Spleen (tissue), 11 donors: ENCODE data around the gene ATP5IF1. TPM values are rescaled to one million over a fixed set of nuclear protein-coding genes. Genes with fewer than 3 reads are reported as not detected.
A peak's percentile ranks its signal among the peaks of the same experiment; 100 is the strongest.

Experiments used
- DNase-seq: peaks from one replicate; pipeline ENCODE4 v3.0.0-alpha.2; 2020
- H3K27ac ChIP-seq, 8 donors: fragments of 200-600 bp; sonication (generic) in 7 of 8; 1 replicate in 4 of 8; 2 replicates in 4 of 8; pipeline versions ENCODE4 v1.5.0 to v1.8.0; 2016 to 2021; ENCODE audit warnings: inconsistent platforms in 4 of 8, mild to moderate bottlenecking in 4 of 8, moderate library complexity in 1 of 8
- H3K27me3 ChIP-seq, 7 donors: fragments of 200-600 bp; sonication (generic) in 6 of 7; replicated peaks in 1 of 7; 1 replicate in 4 of 7; 2 replicates in 3 of 7; pipeline versions ENCODE4 v1.5.0 to v1.8.0; 2016 to 2021; ENCODE audit warnings: inconsistent platforms in 3 of 7, mild to moderate bottlenecking in 1 of 7
- H3K36me3 ChIP-seq, 6 donors: fragments of 200-600 bp; sonication (generic) in 5 of 6; 1 replicate in 4 of 6; 2 replicates in 2 of 6; pipeline versions ENCODE4 v1.5.0 to v1.8.0; 2016 to 2021; ENCODE audit warnings: inconsistent platforms in 2 of 6
- H3K4me1 ChIP-seq, 6 donors: fragments of 200-600 bp; sonication (generic) in 5 of 6; 1 replicate in 3 of 6; 2 replicates in 3 of 6; pipeline versions ENCODE4 v1.5.0 to v1.8.0; 2016 to 2021; ENCODE audit warnings: inconsistent platforms in 3 of 6
- H3K4me3 ChIP-seq, 8 donors: fragments of 200-600 bp; sonication (generic) in 7 of 8; 1 replicate in 4 of 8; 2 replicates in 4 of 8; pipeline versions ENCODE4 v1.5.0 to v1.8.0; 2016 to 2021; ENCODE audit warnings: inconsistent platforms in 4 of 8, mild to moderate bottlenecking in 4 of 8, moderate library complexity in 2 of 8
- H3K9me3 ChIP-seq, 8 donors: fragments of 200-600 bp; sonication (generic) in 7 of 8; 1 replicate in 4 of 8; 2 replicates in 4 of 8; pipeline versions ENCODE4 v1.5.0 to v1.8.0; 2016 to 2021; ENCODE audit warnings: inconsistent platforms in 4 of 8
- POLR2A ChIP-seq, 3 donors: fragments of 450-650 bp; IDR thresholded peaks; one replicate each; pipeline ENCODE4 v1.5.1; 2017; ENCODE audit warnings: antibody characterized with exemption in 3 of 3, mild to moderate bottlenecking in 1 of 3
- POLR2AphosphoS5 ChIP-seq, 3 donors: sonication (generic); formaldehyde crosslinking; IDR thresholded peaks; one replicate each; pipeline ENCODE4 v1.5.1; 2017; ENCODE audit warnings: antibody characterized with exemption in 3 of 3
- WGBS, 5 donors: extraction: QIAGEN DNeasy Blood & Tissue Kit in 3 of 5; methylation state at CpG; one replicate each; pipeline versions ENCODE4 v1.1.5 to v1.1.7; 2013 to 2018; 5-methylcytosine and 5-hydroxymethylcytosine counted together
- intact Hi-C: fragments of 100-400 bp; cut with DNase I; formaldehyde crosslinking; loops from one replicate; pipeline ENCODE4 v1.15.0; 2023; ENCODE audit warnings: low total_unique reads
- polyA plus RNA-seq, 3 donors: library from polyadenylated mRNA; stranded (reverse); fragments of 200-250 nt; gene quantifications; one replicate each; pipeline ENCODE4 v1.2.1, GENCODE V29; 2013
- total RNA-seq, 7 donors: library from RNA; depleted of rRNA in 3 of 7; stranded (reverse); fragments of >200 nt in 3 of 7; fragmentation: NEBNext Ultra II Directional in 4 of 7; extraction: Animal tissue kit (Norgen Biotek cat#: 25700) in 4 of 7; gene quantifications; one replicate each; pipeline versions ENCODE4 v1.1.0 to v1.2.1, GENCODE V29; 2016 to 2021
- TF ChIP-seq, protein P1 (sequence below), 11 experiments: fragments of 200-600 bp in 7 of 11; fragments of 450-650 bp in 4 of 11; sonication (generic) in 4 of 11; IDR thresholded peaks in 8 of 11; conservative IDR thresholded peaks in 3 of 11; 1 replicate in 7 of 11; 2 replicates in 4 of 11; pipeline versions ENCODE4 v1.4.0 to v1.8.0; 2016 to 2021; ENCODE audit warnings: antibody characterized with exemption in 11 of 11, inconsistent platforms in 4 of 11, mild to moderate bottlenecking in 1 of 11
- donor health status: healthy with polysubstance abuse.
- donor health status: DM: no; HTN: no; CAD: no; lungs with moderate emphysema.
- donor health status: DM: no; HTN: no; CAD: no.
- donor health status: Bipolar disorder and iron deficiency.
- donor health status: healthy.
- donor health status: DM: no; HTN: no; CAD: no.
- donor health status: DM: yes; HTN: yes; CAD: no.

ATP5IF1 gene
- total and polyA plus RNA-seq, 10 donors = 75.4 to 411 (median 202) TPM

DNA sequence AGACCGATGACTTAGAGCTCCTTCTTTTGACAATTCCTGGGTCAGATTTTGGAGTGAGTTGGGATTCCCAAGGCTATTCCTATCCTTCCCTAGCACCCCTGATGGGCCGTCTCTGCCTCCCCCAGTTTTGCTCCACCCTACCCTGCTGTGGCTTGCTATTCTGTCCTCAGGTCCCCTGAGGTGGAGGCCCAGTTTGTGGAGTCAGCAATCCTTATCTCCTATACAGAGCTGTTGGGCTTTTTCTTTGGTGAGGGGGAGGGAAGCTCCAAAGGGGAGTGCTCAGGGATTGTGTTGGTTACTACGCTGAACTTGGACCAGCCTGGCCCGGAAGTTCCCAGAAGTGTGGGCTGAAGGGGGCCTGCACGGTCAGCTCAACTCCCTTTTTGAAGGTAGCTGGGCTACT, 31.0 kb downstream of the ATP5IF1 start:
- intact Hi-C loops = loop anchor here (10.0 kb wide), 1 partner anchor 58 kb away; the partner anchor contains the start of gene MED18
- 45 to 81% (median 75%) methylated on average over 5 of the region's 5 CpGs for WGBS, 5 donors

DNA sequence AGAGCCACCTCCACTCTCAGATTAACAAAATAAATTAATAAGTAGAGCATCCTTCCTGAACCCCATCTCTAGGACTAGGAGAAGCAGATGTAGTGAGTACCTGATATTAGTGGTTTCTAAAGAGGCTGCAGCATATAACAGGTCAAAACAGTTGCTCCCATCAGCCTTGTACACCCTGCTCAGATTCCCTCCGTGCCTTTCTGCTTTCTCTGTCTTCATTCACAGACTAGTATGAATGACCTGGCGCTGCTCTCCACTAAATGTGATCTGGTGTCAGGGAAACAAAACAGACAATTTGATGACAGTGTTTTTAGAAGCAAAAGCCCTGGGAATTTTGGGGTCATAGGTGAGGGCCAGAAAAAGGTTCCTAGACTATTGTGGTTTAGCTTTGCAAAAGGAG, 31.7 kb downstream of the ATP5IF1 start:
- no peak overlapping the region for H3K4me3 ChIP-seq
- WGBS, 5 donors = 88 to 98% (median 92%) methylated on average over 2 of the region's 2 CpGs
- no peaks in the 10 kb centered on the region for H3K9me3 ChIP-seq
- no peaks in the 10 kb centered on the region for H3K27me3 ChIP-seq
- no peak for DNase-seq
- TF ChIP-seq, protein P1, sequence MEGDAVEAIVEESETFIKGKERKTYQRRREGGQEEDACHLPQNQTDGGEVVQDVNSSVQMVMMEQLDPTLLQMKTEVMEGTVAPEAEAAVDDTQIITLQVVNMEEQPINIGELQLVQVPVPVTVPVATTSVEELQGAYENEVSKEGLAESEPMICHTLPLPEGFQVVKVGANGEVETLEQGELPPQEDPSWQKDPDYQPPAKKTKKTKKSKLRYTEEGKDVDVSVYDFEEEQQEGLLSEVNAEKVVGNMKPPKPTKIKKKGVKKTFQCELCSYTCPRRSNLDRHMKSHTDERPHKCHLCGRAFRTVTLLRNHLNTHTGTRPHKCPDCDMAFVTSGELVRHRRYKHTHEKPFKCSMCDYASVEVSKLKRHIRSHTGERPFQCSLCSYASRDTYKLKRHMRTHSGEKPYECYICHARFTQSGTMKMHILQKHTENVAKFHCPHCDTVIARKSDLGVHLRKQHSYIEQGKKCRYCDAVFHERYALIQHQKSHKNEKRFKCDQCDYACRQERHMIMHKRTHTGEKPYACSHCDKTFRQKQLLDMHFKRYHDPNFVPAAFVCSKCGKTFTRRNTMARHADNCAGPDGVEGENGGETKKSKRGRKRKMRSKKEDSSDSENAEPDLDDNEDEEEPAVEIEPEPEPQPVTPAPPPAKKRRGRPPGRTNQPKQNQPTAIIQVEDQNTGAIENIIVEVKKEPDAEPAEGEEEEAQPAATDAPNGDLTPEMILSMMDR (IDR thresholded peaks at IDR 0.05 in 8 of 11, conservative IDR thresholded peaks at IDR 0.05 in 3 of 11) = no peak
- no peak for TF ChIP-seq POLR2A (IDR thresholded peaks at IDR 0.05)
- no peak for TF ChIP-seq POLR2AphosphoS5 (IDR thresholded peaks at IDR 0.05)
- H3K27ac ChIP-seq = no peak overlapping the region
- intact Hi-C loops = loop anchor here (10.0 kb wide), 1 partner anchor 57 kb away; the partner anchor contains the start of gene MED18
- H3K36me3 ChIP-seq = peaks cover 0 to 39% (median 13%) of the 10 kb centered on the region in 6 donors
- peaks cover 0 to 46% (median 3%) of the 10 kb centered on the region in 6 donors for H3K4me1 ChIP-seq

More for the DNA sequence above, 31.0 kb downstream of the ATP5IF1 start:
- Histone ChIP-seq H3K36me3 (peaks cover 0 to 32% (median 6%) of the 10 kb centered on the region in 6 donors), H3K27me3 (no peaks in the 10 kb centered on the region), H3K4me1 (peaks cover 0 to 53% (median 7%) of the 10 kb centered on the region in 6 donors), H3K27ac (no peak overlapping the region), H3K9me3 (no peaks in the 10 kb centered on the region), H3K4me3 (no peak overlapping the region)
- TF ChIP-seq POLR2A (IDR thresholded peaks at IDR 0.05) (no peak), POLR2AphosphoS5 (IDR thresholded peaks at IDR 0.05) (no peak)
- TF ChIP-seq, protein P1 (IDR thresholded peaks at IDR 0.05 in 8 of 11, conservative IDR thresholded peaks at IDR 0.05 in 3 of 11) = no peak
- DNase-seq = no peak

DNA sequence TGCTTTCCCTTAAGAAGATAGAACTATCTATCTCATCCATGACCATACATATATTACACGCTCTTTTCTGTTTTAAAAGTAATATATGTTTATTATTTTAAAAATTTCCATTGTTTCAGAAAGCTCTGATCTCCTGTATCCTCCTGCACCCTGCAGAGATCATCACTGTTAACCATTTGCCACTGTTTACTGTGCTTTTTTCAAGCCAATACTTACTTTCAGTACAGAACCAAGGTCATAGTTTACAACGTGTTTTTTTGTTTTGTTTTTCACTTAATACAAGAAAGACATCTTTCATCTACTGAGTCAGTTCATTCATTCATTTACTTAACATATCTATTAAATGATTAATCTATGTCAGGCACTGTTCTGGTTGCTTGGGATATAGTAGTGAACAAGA, 33.6 kb downstream of the ATP5IF1 start:
- H3K36me3 ChIP-seq = peaks cover 0 to 58% (median 29%) of the 10 kb centered on the region in 6 donors
- H3K4me1 ChIP-seq = peaks cover 0 to 31% (median 3%) of the 10 kb centered on the region in 6 donors
- intact Hi-C loops = loop anchor here (10.0 kb wide), 1 partner anchor 55 kb away; the partner anchor contains the start of gene MED18
- no peak for DNase-seq
- 70 to 88% (median 81%) methylated on average over 2 of the region's 2 CpGs for WGBS, 5 donors
- no peak for TF ChIP-seq POLR2AphosphoS5 (IDR thresholded peaks at IDR 0.05)
- TF ChIP-seq, protein P1 (IDR thresholded peaks at IDR 0.05 in 8 of 11, conservative IDR thresholded peaks at IDR 0.05 in 3 of 11) = no peak
- TF ChIP-seq POLR2A (IDR thresholded peaks at IDR 0.05) = no peak
- no peak overlapping the region for H3K4me3 ChIP-seq
- H3K27ac ChIP-seq = no peak overlapping the region
- H3K27me3 ChIP-seq = no peaks in the 10 kb centered on the region
- H3K9me3 ChIP-seq = no peaks in the 10 kb centered on the region

DNA sequence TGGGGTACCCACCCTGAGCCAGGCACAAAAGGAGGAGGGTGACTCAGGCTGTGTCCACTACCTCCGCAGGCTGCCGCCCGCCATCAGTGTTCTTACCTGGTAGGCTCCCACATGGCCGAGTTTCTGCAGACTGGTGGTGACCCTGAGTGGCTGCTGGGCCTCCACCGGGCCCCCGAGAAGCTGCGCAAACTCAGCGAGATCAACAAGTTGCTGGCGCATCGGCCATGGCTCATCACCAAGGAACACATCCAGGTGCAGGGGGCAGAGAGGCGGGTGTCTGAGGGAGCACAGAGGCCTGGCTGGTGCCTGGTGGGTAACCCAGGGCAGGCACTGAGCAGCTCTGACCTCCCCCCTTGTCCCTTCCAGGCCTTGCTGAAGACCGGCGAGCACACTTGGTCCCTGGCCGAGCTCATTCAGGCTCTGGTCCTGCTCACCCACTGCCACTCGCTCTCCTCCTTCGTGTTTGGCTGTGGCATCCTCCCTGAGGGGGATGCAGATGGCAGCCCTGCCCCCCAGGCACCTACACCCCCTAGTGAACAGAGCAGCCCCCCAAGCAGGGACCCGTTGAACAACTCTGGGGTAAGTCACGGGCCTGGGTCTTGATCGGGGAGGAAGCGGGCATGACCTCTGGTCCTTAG, 36.4 kb downstream of the ATP5IF1 start:
- 93 to 97% (median 96%) methylated on average over 16 to 20 of the region's 20 CpGs for WGBS, 5 donors
- intact Hi-C loops = no loop called here
- Histone ChIP-seq H3K9me3 (no peaks in the 10 kb centered on the region), H3K36me3 (peaks cover 0 to 85% (median 50%) of the 10 kb centered on the region in 6 donors), H3K27ac (no peak overlapping the region), H3K27me3 (no peaks in the 10 kb centered on the region), H3K4me3 (no peak overlapping the region), H3K4me1 (peaks cover 0 to 11% (median 0%) of the 10 kb centered on the region in 6 donors)
- DNase-seq = no peak
- TF ChIP-seq, protein P1 (IDR thresholded peaks at IDR 0.05 in 8 of 11, conservative IDR thresholded peaks at IDR 0.05 in 3 of 11) = no peak
- peak in 1 of 3 donors; percentile 13 for TF ChIP-seq POLR2AphosphoS5 (IDR thresholded peaks at IDR 0.05)
